GM12878 (cell line): ENCODE data around the gene CAT. TPM values are rescaled to one million over a fixed set of nuclear protein-coding genes. Genes with fewer than 3 reads are reported as not detected.

ENCODE experiments used
- ATAC-seq: fragments of 200-7000 bp; cut with Tn5 transposase; 3 replicates; pipeline ENCODE4 v1.9.1; 2020; ENCODE audit warnings: mild to moderate bottlenecking, moderate library complexity
- BruUV-seq: library from RNA; stranded (reverse); fragments of 400-500 nt; replicated peaks from 2 replicates; lab custom pipeline; 2021; lab: Mats Ljungman, UMichigan
- CTCF ChIA-PET: fragments of 300-600 bp; sonication (Branson Sonifier 250); formaldehyde crosslinking; extraction: SDS; loops from one replicate; lab custom pipeline; 2021; ENCODE audit warnings: inconsistent platforms; lab: Yijun Ruan, JAX
- POLR2A ChIA-PET: fragments of 350-600 bp; formaldehyde crosslinking; extraction: SDS; loops from one replicate; lab custom pipeline; 2021; ENCODE audit warnings: inconsistent platforms; lab: Charles Lee
- RAD21 ChIA-PET: fragments of 300-600 bp; sonication (Branson Sonifier 250); formaldehyde crosslinking; loops from one replicate; lab custom pipeline; 2023; ENCODE audit warnings: antibody characterized with exemption; ENCODE audit not compliant: unreplicated experiment; lab: Charles Lee
- SMC1A ChIA-PET: fragments of 300-600 bp; sonication (Branson Sonifier 250); formaldehyde crosslinking; loops from one replicate; lab custom pipeline; 2023; ENCODE audit not compliant: unreplicated experiment, uncharacterized antibody; lab: Charles Lee
- DNase-seq: peaks from one replicate; pipeline ENCODE4 v3.0.0-alpha.2; 2011; ENCODE audit warnings: low read depth, low spot score
- FAIRE-seq: peaks from 3 replicates; lab custom pipeline; 2011; peaks lifted over from hg19 to GRCh38; lab: Jason Lieb, UNC
- H2AFZ ChIP-seq: 2 replicates; pipeline ENCODE4 v1.6.0; 2011; ENCODE audit warnings: low read depth, low read length, control low read depth; ENCODE audit not compliant: control insufficient read depth
- H3K27ac ChIP-seq: 2 replicates; pipeline ENCODE4 v1.5.1; 2011; ENCODE audit warnings: control low read depth; ENCODE audit not compliant: control insufficient read depth, insufficient read depth
- H3K27me3 ChIP-seq, 2 experiments: replicated peaks in 1 of 2; 2 replicates each; pipeline versions ENCODE4 v1.6.0 to v1.6.1; 2011; ENCODE audit warnings: low read length in 1 of 2; ENCODE audit not compliant: control insufficient read depth in 2 of 2, insufficient read depth in 2 of 2
- H3K36me3 ChIP-seq, 2 experiments: 2 replicates each; pipeline ENCODE4 v1.5.1; 2011; ENCODE audit warnings: low read length in 1 of 2; ENCODE audit not compliant: control insufficient read depth in 2 of 2, insufficient read depth in 2 of 2
- H3K4me1 ChIP-seq: 2 replicates; pipeline ENCODE4 v1.6.1; 2011; ENCODE audit warnings: mild to moderate bottlenecking, low read length, moderate library complexity, mixed read lengths; ENCODE audit not compliant: control insufficient read depth, insufficient read depth
- H3K4me2 ChIP-seq: 2 replicates; pipeline ENCODE4 v1.6.0; 2011; ENCODE audit warnings: control low read depth; ENCODE audit not compliant: control insufficient read depth, insufficient read depth
- H3K4me3 ChIP-seq: fragments of 200-600 bp; sonication (generic); 2 replicates; pipeline ENCODE4 v1.5.1; 2016
- H3K79me2 ChIP-seq: 2 replicates; pipeline ENCODE4 v1.6.0; 2011; ENCODE audit warnings: low read length; ENCODE audit not compliant: control insufficient read depth, insufficient read depth
- H3K9ac ChIP-seq: 2 replicates; pipeline ENCODE4 v1.8.0; 2011; ENCODE audit warnings: low read length, control low read depth, mixed read lengths; ENCODE audit not compliant: control insufficient read depth, insufficient read depth
- H3K9me3 ChIP-seq: replicated peaks from 3 replicates; pipeline ENCODE4 v1.5.1; 2011; ENCODE audit warnings: mild to moderate bottlenecking, low read length; ENCODE audit not compliant: control insufficient read depth, insufficient read depth
- H4K20me1 ChIP-seq: 2 replicates; pipeline ENCODE4 v1.6.0; 2011; ENCODE audit not compliant: control insufficient read depth, insufficient read depth
- CBX3 ChIP-seq: fragments of 200-600 bp; sonication (generic); IDR thresholded peaks from 2 replicates; pipeline ENCODE4 v1.6.1; 2016; ENCODE audit warnings: low read depth, borderline replicate concordance
- CEBPB ChIP-seq, 2 experiments: fragments of 150-350 bp in 1 of 2; IDR thresholded peaks; 2 replicates each; pipeline ENCODE4 v1.6.1; 2012 to 2014; ENCODE audit warnings: low read depth in 2 of 2, low read length in 2 of 2, borderline replicate concordance in 1 of 2, inconsistent platforms in 1 of 2
- EZH2 ChIP-seq: IDR thresholded peaks from 2 replicates; pipeline ENCODE4 v1.6.1; 2012; ENCODE audit warnings: low read depth, mild to moderate bottlenecking, control low read depth, inconsistent platforms, low read length, borderline replicate concordance; ENCODE audit not compliant: control insufficient read depth
- IKZF2 ChIP-seq, 2 experiments: fragments of 450-650 bp; IDR thresholded peaks; 2 replicates each; pipeline ENCODE4 v1.6.1; 2017; ENCODE audit warnings: mild to moderate bottlenecking in 2 of 2, moderate library complexity in 2 of 2
- MTA2 ChIP-seq: fragments of 450-650 bp; IDR thresholded peaks from 2 replicates; pipeline ENCODE4 v1.6.1; 2016; ENCODE audit warnings: low read depth, mild to moderate bottlenecking, moderate library complexity
- POU2F2 ChIP-seq: IDR thresholded peaks from 3 replicates; pipeline ENCODE4 v1.6.1; 2011; ENCODE audit warnings: low read depth, mild to moderate bottlenecking, low read length, borderline replicate concordance
- RAD21 ChIP-seq: IDR thresholded peaks from 2 replicates; pipeline ENCODE4 v1.6.1; 2011; ENCODE audit warnings: mild to moderate bottlenecking, low read depth, low read length, moderate library complexity; ENCODE audit not compliant: insufficient read depth
- SMAD5 ChIP-seq: IDR thresholded peaks from 2 replicates; pipeline ENCODE4 v1.6.1; 2016; ENCODE audit warnings: antibody characterized with exemption, low read depth
- SUPT20H ChIP-seq: IDR thresholded peaks from 2 replicates; pipeline ENCODE4 v1.6.1; 2011; ENCODE audit warnings: low read depth, mild to moderate bottlenecking, low read length, moderate library complexity, borderline replicate concordance; ENCODE audit not compliant: control insufficient read depth
- ZNF24 ChIP-seq: fragments of 450-650 bp; IDR thresholded peaks from 2 replicates; pipeline ENCODE4 v1.6.1; 2017; ENCODE audit warnings: antibody characterized with exemption, mild to moderate bottlenecking
- ZNF274 ChIP-seq: IDR thresholded peaks from one replicate; pipeline ENCODE4 v1.8.0; 2011; ENCODE audit not compliant: insufficient read length, insufficient read depth
- ZZZ3 ChIP-seq: IDR thresholded peaks from 2 replicates; pipeline ENCODE4 v1.6.1; 2011; ENCODE audit warnings: low read depth; ENCODE audit not compliant: control insufficient read depth, insufficient read length
- WGBS: methylation state at CpG from one replicate; pipeline ENCODE4 v1.1.6; 2016; ENCODE audit warnings: low lambda C conversion rate; ENCODE audit not compliant: insufficient replicate concordance, insufficient coverage; ENCODE audit errors: missing lambda C conversion rate; 5-methylcytosine and 5-hydroxymethylcytosine counted together
- in situ Hi-C: fragments of 300-500 bp; cut with MboI; formaldehyde crosslinking; loops from 9 replicates; pipeline ENCODE4 v1.14.3; 2018; ENCODE audit warnings: mixed read lengths
- intact Hi-C: fragments of 100-400 bp; cut with micrococcal nuclease; formaldehyde crosslinking; loops from one replicate; pipeline ENCODE4 v1.14.2; 2022; ENCODE audit not compliant: unreplicated experiment
- polyA plus RNA-seq, 11 experiments: library from polyadenylated mRNA; depleted of rRNA in 4 of 11; unstranded in 6 of 11; stranded (reverse) in 5 of 11; fragments of >200 nt; fragmentation: Nextera tagmentation in 4 of 11; fragmentation: Illumina TruSeq in 1 of 11; extraction: Ambion mirVana in 4 of 11; extraction: Trizol in 1 of 11; gene quantifications; 1 replicate in 1 of 11; 2 replicates in 10 of 11; pipeline versions ENCODE4 v1.2.1 to v1.2.3, GENCODE V29; 2011 to 2016; ENCODE audit warnings: inconsistent platforms in 2 of 11, missing spikeins in 2 of 11, low read depth in 1 of 11
- total RNA-seq, 4 experiments: library from RNA; depleted of rRNA in 3 of 4; stranded (reverse); fragments of >200 nt in 3 of 4; fragmentation: Illumina TruSeq in 1 of 4; extraction: Trizol in 1 of 4; gene quantifications; 2 replicates each; pipeline versions ENCODE4 v1.2.1 to v1.2.3, GENCODE V29; 2013 to 2021
- TF ChIP-seq, protein P1 (sequence below): fragments of 450-650 bp; IDR thresholded peaks from 2 replicates; pipeline ENCODE4 v1.6.1; 2018; ENCODE audit warnings: mild to moderate bottlenecking, low read depth, moderate library complexity; ENCODE audit not compliant: partially characterized antibody
- TF ChIP-seq, protein P2 (sequence below): fragments of 450-650 bp; IDR thresholded peaks from 2 replicates; pipeline ENCODE4 v1.6.1; 2016; ENCODE audit warnings: mild to moderate bottlenecking
- TF ChIP-seq, protein P3 (sequence below): IDR thresholded peaks from 2 replicates; pipeline ENCODE4 v1.6.1; 2011; ENCODE audit warnings: mild to moderate bottlenecking, low read depth, low read length, moderate library complexity; ENCODE audit not compliant: insufficient replicate concordance
- TF ChIP-seq, protein P4 (sequence below): fragments of 450-650 bp; IDR thresholded peaks from 2 replicates; pipeline ENCODE4 v1.6.1; 2016; ENCODE audit warnings: mild to moderate bottlenecking

The CAT gene
- total and polyA plus RNA-seq, 10 of the 15 experiments (the other 5 are each of a cell fraction or from before 2014, with no cell fraction given), result 22.4 to 71.3 (median 33.6) TPM

DNA sequence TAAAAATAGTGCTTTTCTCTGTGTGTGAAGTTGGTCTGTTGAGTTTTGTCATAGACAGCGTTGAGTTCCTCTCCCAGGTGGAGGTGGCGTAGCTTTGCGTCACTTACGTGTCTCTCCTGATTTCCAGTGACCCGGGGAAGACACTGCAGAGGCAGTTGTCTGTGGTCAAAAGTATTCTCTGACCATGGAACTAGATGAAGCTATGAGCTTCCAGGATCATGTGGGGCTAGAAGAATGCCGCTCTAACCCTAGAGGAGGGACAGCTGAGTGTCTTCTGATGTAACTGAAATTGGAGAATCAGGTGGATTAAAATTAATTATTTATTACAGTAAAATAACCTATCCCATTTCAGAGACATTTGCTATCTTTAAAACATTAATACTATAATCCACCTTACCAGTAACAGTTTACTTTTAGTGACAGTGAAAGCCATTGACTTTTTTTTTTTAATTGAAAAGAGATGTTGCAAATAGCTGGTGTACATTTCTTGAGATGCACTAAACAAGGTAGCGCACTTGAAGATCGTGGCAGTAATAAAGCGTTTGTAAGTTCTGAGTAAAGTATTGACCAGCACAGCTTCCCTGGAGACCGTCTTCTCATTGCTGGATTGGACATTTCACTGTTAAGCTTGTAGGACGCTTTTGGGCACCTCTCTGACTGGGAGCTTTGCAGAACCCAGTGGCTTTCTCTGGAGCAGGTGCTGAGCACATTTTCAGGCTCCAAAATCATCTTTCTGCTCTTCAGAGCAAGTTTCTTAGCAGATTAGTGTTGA, 9.7 kb downstream of the CAT start:
- no peaks in the 10 kb centered on the region for H4K20me1 ChIP-seq
- in situ Hi-C loops (no loop called here), intact Hi-C loops (no loop called here)
- no peaks in the 10 kb centered on the region for H3K27me3 ChIP-seq
- ChIA-PET CTCF (interaction anchor here (0.6 to 3.6 kb wide), 8 partner anchors 8 to 591 kb away, joined by 3 to 13 read pairs (median 4); no protein-coding TSS in a partner anchor), SMC1A (interaction anchor here (1.0 to 2.9 kb wide), 7 partner anchors 11 to 41 kb away, joined by 3 to 17 read pairs (median 4); partner anchors contain the start of gene CAT), RAD21 (interaction anchor here (1.6 kb wide), 1 partner anchor 9 kb away, joined by 8 read pairs; the partner anchor contains the start of gene CAT), POLR2A (interaction anchor here (1.3 to 1.4 kb wide), 2 partner anchors 10 to 206 kb away, joined by 4 to 5 read pairs; partner anchors contain the start of gene CAT)
- peaks cover 0 to 19% of the 10 kb centered on the region in 2 experiments; a peak in 2 of 4 replicates for H3K36me3 ChIP-seq
- WGBS, result 65% methylated on average over 11 of the region's 11 CpGs
- no peak overlapping the region for H3K9ac ChIP-seq
- no TSS peak for BruUV-seq
- no peak for DNase-seq
- H3K4me3 ChIP-seq, result no peak overlapping the region
- H3K4me1 ChIP-seq, result peaks cover 22% of the 10 kb centered on the region
- no peak for ATAC-seq
- no peak overlapping the region for H2AFZ ChIP-seq
- H3K9me3 ChIP-seq, result no peaks in the 10 kb centered on the region; the same call in 2 of the 3 replicates
- no peak overlapping the region for H3K27ac ChIP-seq
- no peak for FAIRE-seq
- H3K4me2 ChIP-seq, result peak overlapping the region; percentile 59; the same call in 1 of the 2 replicates
- peaks cover 1% of the 10 kb centered on the region for H3K79me2 ChIP-seq
- TF ChIP-seq IKZF2 (IDR thresholded peaks at IDR 0.05) (no peak), POU2F2 (no peak), MTA2 (no peak), SUPT20H (no peak), RAD21 (no peak), EZH2 (no peak), CEBPB (IDR thresholded peaks at IDR 0.05; ENCODE audit: borderline replicate concordance in 1 of 2, low read depth in 2 of 2, low read length in 2 of 2) (no peak), ZZZ3 (no peak), CBX3 (no peak), ZNF274 (no peak), ZNF24 (no peak), SMAD5 (no peak)
- TF ChIP-seq, protein P1, sequence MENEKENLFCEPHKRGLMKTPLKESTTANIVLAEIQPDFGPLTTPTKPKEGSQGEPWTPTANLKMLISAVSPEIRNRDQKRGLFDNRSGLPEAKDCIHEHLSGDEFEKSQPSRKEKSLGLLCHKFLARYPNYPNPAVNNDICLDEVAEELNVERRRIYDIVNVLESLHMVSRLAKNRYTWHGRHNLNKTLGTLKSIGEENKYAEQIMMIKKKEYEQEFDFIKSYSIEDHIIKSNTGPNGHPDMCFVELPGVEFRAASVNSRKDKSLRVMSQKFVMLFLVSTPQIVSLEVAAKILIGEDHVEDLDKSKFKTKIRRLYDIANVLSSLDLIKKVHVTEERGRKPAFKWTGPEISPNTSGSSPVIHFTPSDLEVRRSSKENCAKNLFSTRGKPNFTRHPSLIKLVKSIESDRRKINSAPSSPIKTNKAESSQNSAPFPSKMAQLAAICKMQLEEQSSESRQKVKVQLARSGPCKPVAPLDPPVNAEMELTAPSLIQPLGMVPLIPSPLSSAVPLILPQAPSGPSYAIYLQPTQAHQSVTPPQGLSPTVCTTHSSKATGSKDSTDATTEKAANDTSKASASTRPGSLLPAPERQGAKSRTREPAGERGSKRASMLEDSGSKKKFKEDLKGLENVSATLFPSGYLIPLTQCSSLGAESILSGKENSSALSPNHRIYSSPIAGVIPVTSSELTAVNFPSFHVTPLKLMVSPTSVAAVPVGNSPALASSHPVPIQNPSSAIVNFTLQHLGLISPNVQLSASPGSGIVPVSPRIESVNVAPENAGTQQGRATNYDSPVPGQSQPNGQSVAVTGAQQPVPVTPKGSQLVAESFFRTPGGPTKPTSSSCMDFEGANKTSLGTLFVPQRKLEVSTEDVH, result no peak
- TF ChIP-seq, protein P2, sequence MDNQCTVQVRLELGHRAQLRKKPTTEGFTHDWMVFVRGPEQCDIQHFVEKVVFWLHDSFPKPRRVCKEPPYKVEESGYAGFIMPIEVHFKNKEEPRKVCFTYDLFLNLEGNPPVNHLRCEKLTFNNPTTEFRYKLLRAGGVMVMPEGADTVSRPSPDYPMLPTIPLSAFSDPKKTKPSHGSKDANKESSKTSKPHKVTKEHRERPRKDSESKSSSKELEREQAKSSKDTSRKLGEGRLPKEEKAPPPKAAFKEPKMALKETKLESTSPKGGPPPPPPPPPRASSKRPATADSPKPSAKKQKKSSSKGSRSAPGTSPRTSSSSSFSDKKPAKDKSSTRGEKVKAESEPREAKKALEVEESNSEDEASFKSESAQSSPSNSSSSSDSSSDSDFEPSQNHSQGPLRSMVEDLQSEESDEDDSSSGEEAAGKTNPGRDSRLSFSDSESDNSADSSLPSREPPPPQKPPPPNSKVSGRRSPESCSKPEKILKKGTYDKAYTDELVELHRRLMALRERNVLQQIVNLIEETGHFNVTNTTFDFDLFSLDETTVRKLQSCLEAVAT, result no peak
- TF ChIP-seq, protein P3, sequence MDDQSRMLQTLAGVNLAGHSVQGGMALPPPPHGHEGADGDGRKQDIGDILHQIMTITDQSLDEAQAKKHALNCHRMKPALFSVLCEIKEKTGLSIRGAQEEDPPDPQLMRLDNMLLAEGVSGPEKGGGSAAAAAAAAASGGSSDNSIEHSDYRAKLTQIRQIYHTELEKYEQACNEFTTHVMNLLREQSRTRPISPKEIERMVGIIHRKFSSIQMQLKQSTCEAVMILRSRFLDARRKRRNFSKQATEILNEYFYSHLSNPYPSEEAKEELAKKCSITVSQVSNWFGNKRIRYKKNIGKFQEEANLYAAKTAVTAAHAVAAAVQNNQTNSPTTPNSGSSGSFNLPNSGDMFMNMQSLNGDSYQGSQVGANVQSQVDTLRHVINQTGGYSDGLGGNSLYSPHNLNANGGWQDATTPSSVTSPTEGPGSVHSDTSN, result no peak
- TF ChIP-seq, protein P4, sequence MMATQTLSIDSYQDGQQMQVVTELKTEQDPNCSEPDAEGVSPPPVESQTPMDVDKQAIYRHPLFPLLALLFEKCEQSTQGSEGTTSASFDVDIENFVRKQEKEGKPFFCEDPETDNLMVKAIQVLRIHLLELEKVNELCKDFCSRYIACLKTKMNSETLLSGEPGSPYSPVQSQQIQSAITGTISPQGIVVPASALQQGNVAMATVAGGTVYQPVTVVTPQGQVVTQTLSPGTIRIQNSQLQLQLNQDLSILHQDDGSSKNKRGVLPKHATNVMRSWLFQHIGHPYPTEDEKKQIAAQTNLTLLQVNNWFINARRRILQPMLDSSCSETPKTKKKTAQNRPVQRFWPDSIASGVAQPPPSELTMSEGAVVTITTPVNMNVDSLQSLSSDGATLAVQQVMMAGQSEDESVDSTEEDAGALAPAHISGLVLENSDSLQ, result no peak
